Ovary (tissue), 9 donors: Measurements from ENCODE around the gene WASF2. TPM values are rescaled to one million over a fixed set of nuclear protein-coding genes. Genes with fewer than 3 reads are reported as not detected.

Experiments
- DNase-seq, 5 donors: peaks; one replicate each; pipeline ENCODE4 v3.0.0-alpha.2; 2019 to 2020
- H3K27ac ChIP-seq, 2 donors: fragments of 200-600 bp; one replicate each; pipeline versions ENCODE4 v1.5.1 to v1.8.0; 2019 to 2022
- H3K27me3 ChIP-seq: fragments of 200-600 bp; one replicate; pipeline ENCODE4 v1.8.0; 2022
- H3K36me3 ChIP-seq: fragments of 200-600 bp; sonication (generic); one replicate; pipeline ENCODE4 v1.5.1; 2019
- H3K4me1 ChIP-seq: one replicate; pipeline ENCODE4 v1.8.1; 2013; ENCODE audit warnings: mild to moderate bottlenecking, moderate library complexity; ENCODE audit not compliant: insufficient read depth
- H3K4me3 ChIP-seq: fragments of 200-600 bp; sonication (generic); one replicate; pipeline ENCODE4 v1.5.1; 2017
- H3K9me3 ChIP-seq, 2 donors: fragments of 200-600 bp in 1 of 2; sonication (generic) in 1 of 2; one replicate each; pipeline versions ENCODE4 v1.5.1 to v1.8.1; 2013 to 2019; ENCODE audit warnings: mild to moderate bottlenecking in 1 of 2, moderate library complexity in 1 of 2
- EP300 ChIP-seq: sonication (generic); formaldehyde crosslinking; IDR thresholded peaks from one replicate; pipeline ENCODE4 v1.6.1; 2017; ENCODE audit warnings: antibody characterized with exemption
- POLR2A ChIP-seq: fragments of 450-650 bp; IDR thresholded peaks from one replicate; pipeline ENCODE4 v1.6.1; 2017; ENCODE audit warnings: antibody characterized with exemption, mild to moderate bottlenecking, moderate library complexity
- WGBS, 3 donors: extraction: QIAGEN DNeasy Blood & Tissue Kit in 1 of 3; methylation state at CpG; one replicate each; pipeline versions ENCODE4 v1.1.5 to v1.1.7; 2013 to 2017; 5-methylcytosine and 5-hydroxymethylcytosine counted together
- intact Hi-C, 4 donors: fragments of 100-400 bp; cut with DNase I; formaldehyde crosslinking; loops; one replicate each; pipeline versions ENCODE4 v1.11.0 to v1.15.1; 2022 to 2023
- polyA plus RNA-seq, 2 donors: library from polyadenylated mRNA; stranded (reverse); fragments of 200-250 nt in 1 of 2; fragments of 350-450 nt in 1 of 2; fragmentation: Illumina TruSeq in 1 of 2; extraction: RNeasy Lipid Tissue Mini Kit (QIAGEN cat#74804) in 1 of 2; gene quantifications; one replicate each; pipeline ENCODE4 v1.2.3, GENCODE V29; 2013 to 2014
- total RNA-seq, 7 donors: library from RNA; depleted of rRNA in 2 of 7; stranded (reverse); fragments of >200 nt in 2 of 7; fragmentation: NEBNext Ultra II Directional in 3 of 7; extraction: Animal tissue kit (Norgen Biotek cat#: 25700) in 3 of 7; gene quantifications; one replicate each; pipeline versions ENCODE4 v1.1.0 to v1.2.4, GENCODE V29; 2016 to 2023
- TF ChIP-seq, protein P1 (sequence below), 3 donors: fragments of 450-650 bp in 2 of 3; fragments of 200-600 bp in 1 of 3; IDR thresholded peaks; one replicate each; pipeline versions ENCODE4 v1.5.1 to v1.8.0; 2016 to 2022; ENCODE audit warnings: antibody characterized with exemption in 3 of 3, mild to moderate bottlenecking in 1 of 3
- donor health status: DM: no; HTN: no; CAD: no; lungs with moderate emphysema.
- donor health status: DM: no; HTN: no; CAD: no.
- donor health status: Bipolar disorder and iron deficiency.
- donor health status: DM: yes; HTN: yes; CAD: no.
- donor health status: DM: no; HTN: no; CAD: no.
- donor health status: DM: yes; HTN: yes; CAD: no.

Gene WASF2
- total and polyA plus RNA-seq, 9 donors, result 28.0 to 233 (median 153) TPM

DNA sequence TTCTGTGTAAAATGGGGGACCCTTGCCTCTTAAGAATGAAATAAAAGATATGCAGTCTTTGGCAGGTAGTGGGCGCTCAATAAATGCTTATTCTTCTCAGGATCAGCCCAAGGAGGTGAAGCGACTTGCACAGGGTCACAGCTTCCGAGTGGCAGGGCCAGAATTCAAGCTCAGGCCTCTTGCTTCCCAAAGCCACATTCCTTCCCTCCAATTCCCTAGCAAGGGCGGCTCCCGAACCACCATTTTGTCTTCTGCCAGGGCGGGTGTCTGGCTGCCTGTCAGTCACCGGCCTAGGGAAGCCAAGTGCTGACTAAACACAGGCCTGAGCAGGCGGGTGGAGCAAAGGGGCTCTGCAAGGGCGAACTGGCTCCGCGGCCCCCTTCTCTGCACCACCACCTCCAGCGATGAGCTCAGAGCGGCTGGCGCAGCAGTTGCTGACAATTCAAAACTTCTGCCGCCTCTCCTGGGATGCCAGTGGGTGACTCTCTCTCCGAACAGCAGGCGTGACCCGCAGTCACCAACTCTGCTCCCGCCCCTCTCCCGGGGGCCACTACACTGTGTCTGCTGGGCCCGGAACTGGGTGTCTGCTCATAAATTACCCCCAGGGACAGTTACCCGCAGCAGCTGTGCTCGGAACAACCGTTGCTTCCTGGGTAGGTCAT is 86.8 kb downstream of the WASF2 start:
- no peaks in the 10 kb centered on the region for H3K36me3 ChIP-seq
- peak; percentile 54 to 67 (median 60) for DNase-seq
- H3K4me3 ChIP-seq, result no peak overlapping the region
- no peaks in the 10 kb centered on the region for H3K27me3 ChIP-seq
- H3K27ac ChIP-seq, result peak overlapping the region in 1 of 2 donors; percentile 55
- no peaks in the 10 kb centered on the region for H3K9me3 ChIP-seq
- whole genome bisulfite sequencing, 3 donors, result 39 to 56% (median 44%) methylated on average over 24 of the region's 24 CpGs
- H3K4me1 ChIP-seq, result peaks cover 6% of the 10 kb centered on the region
- TF ChIP-seq EP300, result no peak
- TF ChIP-seq, protein P1, sequence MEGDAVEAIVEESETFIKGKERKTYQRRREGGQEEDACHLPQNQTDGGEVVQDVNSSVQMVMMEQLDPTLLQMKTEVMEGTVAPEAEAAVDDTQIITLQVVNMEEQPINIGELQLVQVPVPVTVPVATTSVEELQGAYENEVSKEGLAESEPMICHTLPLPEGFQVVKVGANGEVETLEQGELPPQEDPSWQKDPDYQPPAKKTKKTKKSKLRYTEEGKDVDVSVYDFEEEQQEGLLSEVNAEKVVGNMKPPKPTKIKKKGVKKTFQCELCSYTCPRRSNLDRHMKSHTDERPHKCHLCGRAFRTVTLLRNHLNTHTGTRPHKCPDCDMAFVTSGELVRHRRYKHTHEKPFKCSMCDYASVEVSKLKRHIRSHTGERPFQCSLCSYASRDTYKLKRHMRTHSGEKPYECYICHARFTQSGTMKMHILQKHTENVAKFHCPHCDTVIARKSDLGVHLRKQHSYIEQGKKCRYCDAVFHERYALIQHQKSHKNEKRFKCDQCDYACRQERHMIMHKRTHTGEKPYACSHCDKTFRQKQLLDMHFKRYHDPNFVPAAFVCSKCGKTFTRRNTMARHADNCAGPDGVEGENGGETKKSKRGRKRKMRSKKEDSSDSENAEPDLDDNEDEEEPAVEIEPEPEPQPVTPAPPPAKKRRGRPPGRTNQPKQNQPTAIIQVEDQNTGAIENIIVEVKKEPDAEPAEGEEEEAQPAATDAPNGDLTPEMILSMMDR (IDR thresholded peaks at IDR 0.05), result peak in 1 of 3 donors; percentile 25
- intact Hi-C loops, result loop anchor here (5.0 to 10.0 kb wide), 2 partner anchors 204 to 262 kb away; no protein-coding TSS in a partner anchor

- TF ChIP-seq, protein P1 (IDR thresholded peaks at IDR 0.05), result peak in 2 of 3 donors; percentile 37 to 48
- no peak for TF ChIP-seq EP300
- Histone ChIP-seq H3K27me3 (no peaks in the 10 kb centered on the region), H3K9me3 (no peaks in the 10 kb centered on the region), H3K36me3 (no peaks in the 10 kb centered on the region), H3K4me3 (no peak overlapping the region), H3K4me1 (peaks cover 6% of the 10 kb centered on the region), H3K27ac (peak overlapping the region in 1 of 2 donors; percentile 55)
- 22 to 26% (median 25%) methylated on average over 8 of the region's 8 CpGs for WGBS, 3 donors
- intact Hi-C loops, result loop anchor here (5.0 to 10.0 kb wide), 2 partner anchors 205 to 262 kb away; no protein-coding TSS in a partner anchor
- DNase-seq, result peak; percentile 71 to 82 (median 72)
Observed at GRCh38 chr1:27402349-27402754, 87.6 kb downstream of the WASF2 start.

GRCh38 chr1:27400963-27401341 is 89.0 kb downstream of the WASF2 start:
- Histone ChIP-seq H3K36me3 (no peaks in the 10 kb centered on the region), H3K4me3 (no peak overlapping the region), H3K27ac (no peak overlapping the region), H3K9me3 (no peaks in the 10 kb centered on the region), H3K27me3 (no peaks in the 10 kb centered on the region), H3K4me1 (peaks cover 6% of the 10 kb centered on the region)
- TF ChIP-seq POLR2A, result no peak
- TF ChIP-seq, protein P1 (IDR thresholded peaks at IDR 0.05), result no peak
- no peak for TF ChIP-seq EP300
- WGBS, 3 donors, result 67 to 82% (median 80%) methylated on average over 5 of the region's 5 CpGs
- intact Hi-C loops, result loop anchor here (5.0 to 10.0 kb wide), 2 partner anchors 206 to 264 kb away; no protein-coding TSS in a partner anchor
- no peak for DNase-seq

- peak in 1 of 5 donors; percentile 59 for DNase-seq
- H3K4me3 ChIP-seq, result no peak overlapping the region
- no peaks in the 10 kb centered on the region for H3K27me3 ChIP-seq
- H3K36me3 ChIP-seq, result no peaks in the 10 kb centered on the region
- H3K9me3 ChIP-seq, result no peaks in the 10 kb centered on the region
- 23 to 30% (median 27%) methylated on average over 13 of the region's 13 CpGs for WGBS, 3 donors
- intact Hi-C loops, result loop anchor here (5.0 to 10.0 kb wide), 2 partner anchors 207 to 264 kb away; no protein-coding TSS in a partner anchor
- H3K27ac ChIP-seq, result no peak overlapping the region
- peaks cover 6% of the 10 kb centered on the region for H3K4me1 ChIP-seq
- TF ChIP-seq EP300 (no peak), POLR2A (no peak)
- TF ChIP-seq, protein P1 (IDR thresholded peaks at IDR 0.05), result no peak
Observed at GRCh38 chr1:27400082-27400962, 89.6 kb downstream of the WASF2 start.
